Mucosa of descending colon (tissue), 3 donors: ENCODE data around the gene SH3TC1. TPM values are rescaled to one million over a fixed set of nuclear protein-coding genes. Genes with fewer than 3 reads are reported as not detected.

Experiments used
- ATAC-seq: fragments of 200-7000 bp; cut with Tn5 transposase; one replicate; pipeline ENCODE4 v1.9.1; 2020; ENCODE audit warnings: mild to moderate bottlenecking, moderate library complexity
- DNase-seq, 3 donors: peaks; one replicate each; pipeline ENCODE4 v3.0.0-alpha.2; 2020
- H3K36me3 ChIP-seq: fragments of 200-600 bp; one replicate; pipeline ENCODE4 v1.8.0; 2021; ENCODE audit warnings: low read depth, mild to moderate bottlenecking
- H3K4me1 ChIP-seq: fragments of 200-600 bp; one replicate; pipeline ENCODE4 v1.8.0; 2021; ENCODE audit warnings: low read depth, mild to moderate bottlenecking
- H3K4me3 ChIP-seq: fragments of 200-600 bp; one replicate; pipeline ENCODE4 v1.8.0; 2021; ENCODE audit warnings: mild to moderate bottlenecking
- H3K9me3 ChIP-seq: fragments of 200-600 bp; one replicate; pipeline ENCODE4 v1.8.0; 2021; ENCODE audit warnings: mild to moderate bottlenecking
- intact Hi-C, 2 donors: fragments of 100-400 bp; cut with DNase I in 1 of 2; cut with micrococcal nuclease in 1 of 2; formaldehyde crosslinking; loops; one replicate each; pipeline versions ENCODE4 v1.11.0 to v1.11.1; 2022; cut with DNase I, micrococcal nuclease
- total RNA-seq, 3 donors: library from RNA; stranded (reverse); fragmentation: NEBNext Ultra II Directional in 2 of 3; extraction: Animal tissue kit (Norgen Biotek cat#: 25700) in 2 of 3; gene quantifications; one replicate each; pipeline versions ENCODE4 v1.2.1 to v1.2.4, GENCODE V29; 2021 to 2023
- TF ChIP-seq, protein P1 (sequence below): fragments of 200-600 bp; IDR thresholded peaks from one replicate; pipeline ENCODE4 v1.8.0; 2022; ENCODE audit warnings: antibody characterized with exemption, mild to moderate bottlenecking
- donor health status: DM: no; HTN: no; CAD: no; lungs with moderate emphysema.
- donor health status: DM: no; HTN: no; CAD: no.
- donor health status: DM: no; HTN: yes; CAD: no.

The SH3TC1 gene
- total RNA-seq, 3 donors from 2014 or later: 10.3 to 13.6 (median 11.7) TPM

DNA sequence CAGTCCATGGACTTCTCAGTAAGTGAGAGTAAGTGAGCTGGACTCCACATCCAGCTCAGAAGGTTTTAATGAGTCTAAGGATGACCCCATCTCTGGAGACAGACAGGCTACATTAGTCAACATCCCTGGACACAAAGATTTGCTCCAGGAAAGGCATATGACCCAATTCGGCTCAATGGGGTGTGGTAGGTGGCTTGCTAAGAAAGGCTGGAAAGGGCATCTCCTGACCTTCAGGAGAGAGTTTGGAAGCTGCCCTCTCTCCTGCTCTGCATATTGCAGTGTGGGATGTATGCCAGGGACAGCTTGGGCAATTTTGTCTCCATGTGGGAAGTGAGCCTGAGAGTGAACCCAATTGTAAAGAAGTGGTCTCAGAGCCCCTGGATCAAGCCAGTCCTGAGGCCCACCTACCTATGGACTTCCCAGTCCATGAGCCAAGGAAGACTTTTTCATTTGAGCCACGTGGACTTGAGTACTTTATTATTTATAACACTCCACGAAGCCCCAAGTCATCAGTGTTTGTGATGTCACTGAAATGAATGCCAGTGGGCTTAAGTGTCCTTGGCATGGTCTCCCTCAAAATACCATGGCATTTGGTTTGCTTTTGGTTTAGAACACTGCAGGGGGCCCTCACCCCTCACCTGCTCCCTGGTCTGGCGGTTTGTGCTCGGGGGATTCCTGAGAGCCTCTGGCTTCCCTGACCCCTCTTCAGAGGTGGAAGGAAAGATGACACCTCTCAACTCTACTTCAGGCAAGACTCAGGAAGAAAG, 30.1 kb upstream of the SH3TC1 start:
- no peaks in the 10 kb centered on the region for H3K36me3 ChIP-seq
- ATAC-seq (no peak), DNase-seq (no peak)
- intact Hi-C loops: no loop called here
- peaks cover 6% of the 10 kb centered on the region for H3K9me3 ChIP-seq
- no peaks in the 10 kb centered on the region for H3K4me1 ChIP-seq
- no peak overlapping the region for H3K4me3 ChIP-seq
- TF ChIP-seq, protein P1, sequence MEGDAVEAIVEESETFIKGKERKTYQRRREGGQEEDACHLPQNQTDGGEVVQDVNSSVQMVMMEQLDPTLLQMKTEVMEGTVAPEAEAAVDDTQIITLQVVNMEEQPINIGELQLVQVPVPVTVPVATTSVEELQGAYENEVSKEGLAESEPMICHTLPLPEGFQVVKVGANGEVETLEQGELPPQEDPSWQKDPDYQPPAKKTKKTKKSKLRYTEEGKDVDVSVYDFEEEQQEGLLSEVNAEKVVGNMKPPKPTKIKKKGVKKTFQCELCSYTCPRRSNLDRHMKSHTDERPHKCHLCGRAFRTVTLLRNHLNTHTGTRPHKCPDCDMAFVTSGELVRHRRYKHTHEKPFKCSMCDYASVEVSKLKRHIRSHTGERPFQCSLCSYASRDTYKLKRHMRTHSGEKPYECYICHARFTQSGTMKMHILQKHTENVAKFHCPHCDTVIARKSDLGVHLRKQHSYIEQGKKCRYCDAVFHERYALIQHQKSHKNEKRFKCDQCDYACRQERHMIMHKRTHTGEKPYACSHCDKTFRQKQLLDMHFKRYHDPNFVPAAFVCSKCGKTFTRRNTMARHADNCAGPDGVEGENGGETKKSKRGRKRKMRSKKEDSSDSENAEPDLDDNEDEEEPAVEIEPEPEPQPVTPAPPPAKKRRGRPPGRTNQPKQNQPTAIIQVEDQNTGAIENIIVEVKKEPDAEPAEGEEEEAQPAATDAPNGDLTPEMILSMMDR: no peak

DNA sequence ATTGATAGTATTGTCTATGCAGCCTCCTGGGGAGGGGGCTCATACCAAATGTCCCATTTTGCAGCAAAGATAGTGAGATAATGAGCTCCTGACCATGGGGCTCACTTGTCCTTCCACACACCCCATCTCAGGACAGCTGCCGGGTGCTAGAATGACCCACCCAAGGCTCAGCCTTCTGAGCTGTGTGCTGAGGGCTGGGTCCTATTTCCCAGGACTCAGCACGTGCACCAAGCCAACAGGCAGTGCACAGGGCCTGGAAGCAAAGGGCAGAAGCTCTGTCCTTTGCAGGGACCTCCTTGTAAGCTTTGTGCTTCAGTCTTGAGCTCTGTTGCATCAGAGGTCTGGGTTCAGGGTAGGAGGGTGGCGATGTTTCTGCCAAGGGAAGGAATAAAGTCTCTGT, 29.3 kb upstream of the SH3TC1 start:
- no peak overlapping the region for H3K4me3 ChIP-seq
- ATAC-seq: no peak
- intact Hi-C loops: no loop called here
- H3K4me1 ChIP-seq: no peaks in the 10 kb centered on the region
- H3K36me3 ChIP-seq: no peaks in the 10 kb centered on the region
- TF ChIP-seq, protein P1: no peak
- peaks cover 6% of the 10 kb centered on the region for H3K9me3 ChIP-seq
- DNase-seq: no peak

DNA sequence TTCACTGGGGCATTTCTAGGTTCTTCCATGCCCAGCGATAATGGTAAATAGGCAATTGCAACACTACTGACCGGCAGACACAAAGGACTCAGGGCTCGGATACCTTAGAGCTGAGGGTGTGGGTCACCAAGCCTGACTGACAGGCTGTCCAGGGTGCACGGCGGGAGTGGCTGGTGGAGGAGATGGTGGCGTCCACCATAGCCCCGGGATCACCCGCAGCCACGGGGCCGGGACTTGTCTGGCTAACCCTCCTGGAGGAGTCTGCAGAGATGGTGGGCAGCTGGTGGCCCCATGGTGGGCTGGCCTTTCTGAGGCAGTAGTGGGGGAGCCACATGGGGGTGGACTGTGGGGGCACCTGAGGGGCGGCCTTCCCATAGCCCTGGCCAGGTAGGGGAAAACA, 28.7 kb upstream of the SH3TC1 start:
- H3K9me3 ChIP-seq: peaks cover 6% of the 10 kb centered on the region
- no peaks in the 10 kb centered on the region for H3K4me1 ChIP-seq
- DNase-seq: no peak
- H3K36me3 ChIP-seq: no peaks in the 10 kb centered on the region
- H3K4me3 ChIP-seq: no peak overlapping the region
- TF ChIP-seq, protein P1: no peak
- intact Hi-C loops: no loop called here
- ATAC-seq: no peak

DNA sequence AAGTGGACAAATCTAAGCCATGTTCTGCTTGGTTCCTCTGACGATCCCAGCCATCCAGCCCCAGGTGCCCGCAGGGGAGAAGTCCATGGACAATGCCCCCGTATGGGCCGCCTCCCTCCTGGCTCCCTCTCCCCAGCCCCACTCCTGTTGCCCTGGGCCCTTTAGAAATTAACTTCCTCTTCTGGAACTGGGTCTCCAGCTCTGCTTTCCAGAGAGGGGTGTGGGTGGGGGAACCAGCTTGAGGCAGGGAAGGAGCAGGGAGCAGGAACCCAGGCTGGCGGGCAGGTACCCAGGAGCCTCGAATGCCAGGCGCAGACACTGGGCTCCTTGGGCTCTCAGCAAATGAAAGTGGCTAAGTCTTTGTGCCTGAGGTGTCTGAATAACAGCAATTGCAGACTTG, 27.8 kb upstream of the SH3TC1 start:
- Histone ChIP-seq H3K36me3 (no peaks in the 10 kb centered on the region), H3K9me3 (peaks cover 6% of the 10 kb centered on the region), H3K4me1 (no peaks in the 10 kb centered on the region), H3K4me3 (no peak overlapping the region)
- intact Hi-C loops: no loop called here
- TF ChIP-seq, protein P1: no peak
- DNase-seq (no peak), ATAC-seq (no peak)

DNA sequence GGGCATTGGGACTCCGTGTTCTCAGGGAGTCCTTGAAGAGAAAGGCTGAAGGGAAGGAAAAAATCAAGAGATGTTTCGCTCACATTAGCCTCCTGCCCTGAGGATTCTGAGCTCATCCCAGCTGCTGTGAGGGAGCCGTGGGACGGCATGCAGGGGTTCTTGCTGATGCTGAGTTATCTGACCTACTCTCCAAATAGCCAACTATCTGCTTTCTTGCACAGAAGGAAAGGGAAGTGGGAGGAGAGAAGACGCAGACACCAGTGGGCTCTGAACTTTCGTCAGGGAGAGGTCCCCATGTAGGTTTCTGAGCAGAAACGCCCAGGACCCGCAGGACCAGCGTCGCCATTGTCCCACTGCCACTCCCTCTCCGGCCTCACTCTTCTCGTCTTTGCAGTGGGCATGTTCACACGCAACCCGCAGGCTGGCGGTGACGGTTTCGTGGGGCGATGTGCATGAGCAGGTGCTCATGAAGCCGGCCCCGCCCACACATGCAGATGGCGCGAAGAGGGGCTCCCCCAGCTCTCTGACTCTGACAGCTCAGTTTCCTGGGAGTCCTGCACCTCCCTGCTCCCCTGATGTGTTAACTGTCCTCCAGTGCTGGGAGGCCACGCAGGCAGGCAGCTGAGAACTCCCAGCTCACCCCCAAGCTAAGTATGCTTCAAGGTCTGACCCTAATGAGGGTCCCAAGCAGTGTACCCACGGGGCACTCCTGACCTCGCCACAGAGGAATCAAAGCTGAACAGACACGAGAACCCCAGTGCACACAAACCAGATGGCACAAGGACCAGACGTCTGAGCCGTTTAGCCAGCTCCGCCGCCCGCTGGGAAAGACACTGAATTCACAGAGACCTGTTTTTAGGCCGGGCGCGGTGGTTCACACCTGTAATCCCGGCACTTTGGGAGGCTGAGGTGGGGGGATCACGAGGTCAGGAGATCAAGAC, 26.8 kb upstream of the SH3TC1 start:
- ATAC-seq: no peak
- intact Hi-C loops: no loop called here
- no peaks in the 10 kb centered on the region for H3K36me3 ChIP-seq
- DNase-seq: no peak
- H3K9me3 ChIP-seq: peaks cover 6% of the 10 kb centered on the region
- TF ChIP-seq, protein P1: no peak
- H3K4me1 ChIP-seq: no peaks in the 10 kb centered on the region
- no peak overlapping the region for H3K4me3 ChIP-seq
